ENCODE data around the gene TMEM171. TPM values are rescaled to one million over a fixed set of nuclear protein-coding genes. Genes with fewer than 3 reads are reported as not detected.

The TMEM171 gene
- under 1 TPM in 1 of 2 donors, not detected in 1; 0.21 TPM for total RNA-seq
- long read RNA-seq: 0 reads

GRCh38 chr5:73120222-73121118 lies at the start of gene TMEM171:
Gene TMEM171 (plus strand): TSS chr5:73120575. CDS start chr5:73123374, 2,799 bp downstream.
- intact Hi-C loops (cut with DNase I): no loop called here
- ATAC-seq (peak; percentile 76 to 90), DNase-seq (peak; percentile 29)

- no peak for ATAC-seq
- DNase-seq: no peak
- intact Hi-C loops (cut with DNase I): loop anchor here (5.0 to 10.0 kb wide), 3 partner anchors 121 to 454 kb away; no protein-coding TSS in a partner anchor
These were observed 39.3 kb upstream of the TMEM171 start for GRCh38 chr5:73081093-73081492.

GRCh38 chr5:73088026-73088425 lies 32.3 kb upstream of the TMEM171 start:
- no peak for ATAC-seq
- DNase-seq: no peak
- intact Hi-C loops (cut with DNase I): loop anchor here in 1 of 2 donors (10.0 kb wide), 1 partner anchor 447 kb away; no protein-coding TSS in a partner anchor

GRCh38 chr5:73093943-73094342 lies 26.4 kb upstream of the TMEM171 start:
- intact Hi-C loops (cut with DNase I): no loop called here
- DNase-seq (no peak), ATAC-seq (peak in 1 of 2 donors; percentile 65)

- intact Hi-C loops (cut with DNase I): no loop called here
- DNase-seq (no peak), ATAC-seq (no peak)
These were observed 26.0 kb upstream of the TMEM171 start for GRCh38 chr5:73094415-73094814.

GRCh38 chr5:73095564-73096238 lies 24.7 kb upstream of the TMEM171 start:
- DNase-seq: no peak
- intact Hi-C loops (cut with DNase I): no loop called here
- no peak for ATAC-seq

- intact Hi-C loops (cut with DNase I): no loop called here
- ATAC-seq (no peak), DNase-seq (no peak)
These were observed 24.2 kb upstream of the TMEM171 start for GRCh38 chr5:73096239-73096575.

- DNase-seq (no peak), ATAC-seq (no peak)
- intact Hi-C loops (cut with DNase I): no loop called here
These were observed 22.6 kb upstream of the TMEM171 start for GRCh38 chr5:73097740-73098139.

- DNase-seq (no peak), ATAC-seq (no peak)
- intact Hi-C loops (cut with DNase I): no loop called here
These were observed 20.3 kb upstream of the TMEM171 start for GRCh38 chr5:73100109-73100508.

GRCh38 chr5:73103870-73104299 lies 16.5 kb upstream of the TMEM171 start:
- intact Hi-C loops (cut with DNase I): no loop called here
- DNase-seq (no peak), ATAC-seq (no peak)

GRCh38 chr5:73104326-73104725 lies 16.0 kb upstream of the TMEM171 start:
- no peak for ATAC-seq
- intact Hi-C loops (cut with DNase I): no loop called here
- no peak for DNase-seq

- intact Hi-C loops (cut with DNase I): no loop called here
- ATAC-seq (no peak), DNase-seq (no peak)
These were observed 14.0 kb upstream of the TMEM171 start for GRCh38 chr5:73106335-73106734.

- intact Hi-C loops (cut with DNase I): no loop called here
- DNase-seq: no peak
- ATAC-seq: no peak
These were observed 10.2 kb upstream of the TMEM171 start for GRCh38 chr5:73110190-73110589.

- DNase-seq (no peak), ATAC-seq (no peak)
- intact Hi-C loops (cut with DNase I): no loop called here
These were observed 8.8 kb upstream of the TMEM171 start for GRCh38 chr5:73111536-73111935.

- DNase-seq (no peak), ATAC-seq (no peak)
- intact Hi-C loops (cut with DNase I): no loop called here
These were observed 8.0 kb upstream of the TMEM171 start for GRCh38 chr5:73112359-73112758.

- DNase-seq: no peak
- no peak for ATAC-seq
- intact Hi-C loops (cut with DNase I): no loop called here
These were observed 6.2 kb upstream of the TMEM171 start for GRCh38 chr5:73114044-73114688.

GRCh38 chr5:73115399-73116051 lies 4.8 kb upstream of the TMEM171 start:
- intact Hi-C loops (cut with DNase I): no loop called here
- ATAC-seq (no peak), DNase-seq (no peak)

- ATAC-seq: no peak
- DNase-seq: no peak
- intact Hi-C loops (cut with DNase I): no loop called here
These were observed 3.9 kb upstream of the TMEM171 start for GRCh38 chr5:73116506-73116905.

- DNase-seq (no peak), ATAC-seq (no peak)
These were observed 3.2 kb upstream of the TMEM171 start for GRCh38 chr5:73117088-73117740.

More at GRCh38 chr5:73117088-73117740, 3.2 kb upstream of the TMEM171 start:
- intact Hi-C loops (cut with DNase I): no loop called here
